ENCODE results near the gene KCNE3.

DNA sequence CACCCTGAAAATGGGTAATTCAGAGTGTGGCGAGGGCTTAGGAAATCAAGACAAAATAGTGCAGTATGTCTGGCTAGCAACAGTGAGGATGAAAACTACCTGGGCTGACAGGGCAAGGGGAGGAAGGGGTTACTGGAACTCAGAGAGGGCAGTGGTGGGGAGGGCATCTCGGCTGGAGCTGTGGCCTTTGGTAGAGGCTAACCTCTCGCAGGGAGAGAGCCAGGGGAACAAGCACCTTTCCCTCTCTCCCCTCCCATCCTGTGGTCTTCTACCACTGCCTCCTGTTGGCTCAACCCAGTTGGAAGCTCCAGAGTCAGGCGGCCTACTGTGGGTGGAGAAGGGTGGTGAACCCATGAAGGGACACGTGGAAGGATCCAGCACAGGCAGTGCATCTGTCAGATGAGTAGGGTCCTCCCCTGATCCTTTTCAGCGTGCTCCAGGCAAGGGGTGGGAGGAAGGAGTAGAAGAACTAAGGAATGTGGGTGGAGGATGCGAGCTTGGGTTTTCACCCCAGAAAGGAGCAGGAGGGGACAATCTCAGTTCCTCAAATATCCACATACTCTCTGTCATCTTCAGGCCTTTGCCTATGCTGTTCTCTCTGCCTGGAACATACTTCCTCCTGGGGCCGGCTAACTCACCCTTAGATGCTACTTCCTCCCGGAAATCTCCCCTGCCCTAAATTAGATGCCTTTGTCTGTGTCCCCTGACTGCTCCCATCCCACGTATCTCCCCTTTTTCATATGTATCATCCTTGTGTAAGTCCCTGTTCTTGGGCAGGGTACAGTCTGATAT is 6.2 kb upstream of the KCNE3 start:
- TF ChIP-seq, protein P1, sequence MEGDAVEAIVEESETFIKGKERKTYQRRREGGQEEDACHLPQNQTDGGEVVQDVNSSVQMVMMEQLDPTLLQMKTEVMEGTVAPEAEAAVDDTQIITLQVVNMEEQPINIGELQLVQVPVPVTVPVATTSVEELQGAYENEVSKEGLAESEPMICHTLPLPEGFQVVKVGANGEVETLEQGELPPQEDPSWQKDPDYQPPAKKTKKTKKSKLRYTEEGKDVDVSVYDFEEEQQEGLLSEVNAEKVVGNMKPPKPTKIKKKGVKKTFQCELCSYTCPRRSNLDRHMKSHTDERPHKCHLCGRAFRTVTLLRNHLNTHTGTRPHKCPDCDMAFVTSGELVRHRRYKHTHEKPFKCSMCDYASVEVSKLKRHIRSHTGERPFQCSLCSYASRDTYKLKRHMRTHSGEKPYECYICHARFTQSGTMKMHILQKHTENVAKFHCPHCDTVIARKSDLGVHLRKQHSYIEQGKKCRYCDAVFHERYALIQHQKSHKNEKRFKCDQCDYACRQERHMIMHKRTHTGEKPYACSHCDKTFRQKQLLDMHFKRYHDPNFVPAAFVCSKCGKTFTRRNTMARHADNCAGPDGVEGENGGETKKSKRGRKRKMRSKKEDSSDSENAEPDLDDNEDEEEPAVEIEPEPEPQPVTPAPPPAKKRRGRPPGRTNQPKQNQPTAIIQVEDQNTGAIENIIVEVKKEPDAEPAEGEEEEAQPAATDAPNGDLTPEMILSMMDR (IDR thresholded peaks at IDR 0.05 in 2 of 3, conservative IDR thresholded peaks at IDR 0.05 in 1 of 3; ENCODE audit: borderline replicate concordance in 1 of 3, insufficient read depth in 1 of 3, low read depth in 2 of 3, low read length in 2 of 3), result no peak
- TF ChIP-seq RAD21 (IDR thresholded peaks at IDR 0.05; ENCODE audit: low read depth) (no peak), EZH2phosphoT487 (IDR thresholded peaks at IDR 0.05; ENCODE audit: borderline replicate concordance) (no peak), EZH2 (IDR thresholded peaks at IDR 0.05) (no peak), SP1 (IDR thresholded peaks at IDR 0.05; ENCODE audit: low read depth) (no peak), SRF (IDR thresholded peaks at IDR 0.05; ENCODE audit: low read depth) (no peak), POLR2A (IDR thresholded peaks at IDR 0.05; ENCODE audit: borderline replicate concordance, extremely low read depth, insufficient read depth, insufficient read length) (no peak), POLR2AphosphoS5 (IDR thresholded peaks at IDR 0.05; ENCODE audit: low read depth, low read length) (no peak), ZNF274 (IDR thresholded peaks at IDR 0.05; ENCODE audit: low read depth, low read length) (no peak), CEBPB (IDR thresholded peaks at IDR 0.05; ENCODE audit: low read depth) (no peak), SIN3A (IDR thresholded peaks at IDR 0.05; ENCODE audit: low read depth) (no peak), YY1 (IDR thresholded peaks at IDR 0.05; ENCODE audit: extremely low read depth, insufficient replicate concordance, low read depth, low read length) (no peak), JUND (IDR thresholded peaks at IDR 0.05) (no peak)

Measured in HCT116 (cell line).